Heart left ventricle (tissue), 16 donors: ENCODE results near the gene GRIFIN. TPM values are rescaled to one million over a fixed set of nuclear protein-coding genes. Genes with fewer than 3 reads are reported as not detected.
A peak's percentile ranks its signal among the peaks of the same experiment; 100 is the strongest.

Source experiments
- ATAC-seq, 4 donors: fragments of 200-7000 bp; cut with Tn5 transposase; one replicate each; pipeline ENCODE4 v1.9.1; 2020 to 2022; ENCODE audit warnings: moderate library complexity in 4 of 4, mild to moderate bottlenecking in 3 of 4, moderate number of reproducible peaks in 1 of 4
- DNase-seq, 5 donors: peaks; one replicate each; pipeline ENCODE4 v3.0.0-alpha.2; 2020
- H3K27ac ChIP-seq, 12 donors: fragments of 200-600 bp; sonication (generic) in 4 of 12; one replicate each; pipeline versions ENCODE4 v1.5.0 to v1.8.0; 2016 to 2022; ENCODE audit warnings: mild to moderate bottlenecking in 2 of 12
- H3K27me3 ChIP-seq, 9 donors: fragments of 200-600 bp; sonication (generic) in 2 of 9; one replicate each; pipeline versions ENCODE4 v1.5.1 to v1.8.0; 2016 to 2022; ENCODE audit warnings: mild to moderate bottlenecking in 3 of 9
- H3K36me3 ChIP-seq, 9 donors: fragments of 200-600 bp; sonication (generic) in 2 of 9; one replicate each; pipeline versions ENCODE4 v1.5.0 to v1.8.0; 2018 to 2022; ENCODE audit warnings: mild to moderate bottlenecking in 2 of 9
- H3K4me1 ChIP-seq, 12 donors: fragments of 200-600 bp; sonication (generic) in 4 of 12; one replicate each; pipeline versions ENCODE4 v1.5.0 to v1.8.0; 2016 to 2022; ENCODE audit warnings: mild to moderate bottlenecking in 3 of 12
- H3K4me3 ChIP-seq, 12 donors: fragments of 200-600 bp; sonication (generic) in 4 of 12; one replicate each; pipeline versions ENCODE4 v1.5.0 to v1.8.0; 2017 to 2022; ENCODE audit warnings: mild to moderate bottlenecking in 9 of 12, moderate library complexity in 4 of 12
- H3K9me3 ChIP-seq, 12 donors: fragments of 200-600 bp; sonication (generic) in 4 of 12; one replicate each; pipeline versions ENCODE4 v1.5.0 to v1.8.0; 2016 to 2022; ENCODE audit warnings: mild to moderate bottlenecking in 1 of 12
- CTCF ChIP-seq, 12 donors: fragments of 200-600 bp; sonication (generic) in 4 of 12; IDR thresholded peaks; one replicate each; pipeline versions ENCODE4 v1.5.0 to v1.8.0; 2018 to 2022; ENCODE audit warnings: antibody characterized with exemption in 12 of 12, mild to moderate bottlenecking in 5 of 12
- POLR2A ChIP-seq, 2 donors: fragments of 450-650 bp; IDR thresholded peaks; one replicate each; pipeline ENCODE4 v1.6.1; 2017; ENCODE audit warnings: antibody characterized with exemption in 2 of 2, mild to moderate bottlenecking in 2 of 2, moderate library complexity in 2 of 2
- WGBS, 4 donors: extraction: QIAGEN DNeasy Blood & Tissue Kit in 2 of 4; methylation state at CpG; one replicate each; pipeline versions ENCODE4 v1.1.5 to v1.1.7; 2013 to 2018; 5-methylcytosine and 5-hydroxymethylcytosine counted together
- intact Hi-C, 10 donors: fragments of 100-400 bp; cut with DNase I; formaldehyde crosslinking; loops; one replicate each; pipeline versions ENCODE4 v1.11.1 to v1.14.2; 2022
- polyA plus RNA-seq, 2 donors: library from polyadenylated mRNA; stranded (reverse); fragments of 200-250 nt; gene quantifications; one replicate each; pipeline ENCODE4 v1.2.3, GENCODE V29; 2013
- total RNA-seq, 9 donors: library from RNA; depleted of rRNA in 2 of 9; stranded (reverse); fragments of >200 nt in 2 of 9; fragmentation: NEBNext Ultra II Directional in 3 of 9; extraction: Animal tissue kit (Norgen Biotek cat#: 25700) in 3 of 9; gene quantifications; one replicate each; pipeline versions ENCODE4 v1.1.0 to v1.2.4, GENCODE V29; 2016 to 2023
- donor health status: ischemic (EF 13 %, LVEDD 7.1; RV severe dilation, severe dysfunction).
- donor health status: healthy with polysubstance abuse.
- donor health status: DM: no; HTN: yes; CAD: no.
- donor health status: DM: no; HTN: no; CAD: no.
- donor health status: ischemic (EF 25% LVEDD 6.9; RV normal size, moderate dysfunction).
- donor health status: ischemic (EF 25% LVEDD 5.7; RV mildly dilated, moderate dysfunction).
- donor health status: healthy.
- donor health status: DM: yes; HTN: yes; CAD: no.
- donor health status: ischemic (EF 35%, LVEDD 5.7; RV mildly dilated, moderate dysfunction).
- donor health status: nonischemic (EF 11% LVEDD 7.7; RV severe dilation, severe dysfunction).
- donor health status: DM: yes; HTN: yes; CAD: no.
- donor health status: PGD.
- donor health status: ischemic (EF 29% LVEDD 5.4; RV normal size, mild dysfunction).
- donor health status: nonischemic (EF 23%, LVEDD 6.1; RV moderate dilation, normal function).

Gene GRIFIN
- total and polyA plus RNA-seq, 11 donors = not detected

GRCh38 chr7:2482725-2483451 is 6.7 kb upstream of the GRIFIN start:
- ATAC-seq (no peak), DNase-seq (peak in 1 of 5 donors; percentile 17)
- no peak for TF ChIP-seq POLR2A (IDR thresholded peaks at IDR 0.05)
- no peak for TF ChIP-seq CTCF (IDR thresholded peaks at IDR 0.05)
- 75 to 80% (median 80%) methylated on average over 10 of the region's 10 CpGs for WGBS, 4 donors
- peaks cover 0 to 11% (median 8%) of the 10 kb centered on the region in 12 donors for H3K9me3 ChIP-seq
- H3K27ac ChIP-seq = no peak overlapping the region
- peaks cover 0 to 8% (median 0%) of the 10 kb centered on the region in 9 donors for H3K27me3 ChIP-seq
- intact Hi-C loops = loop anchor here in 3 of 10 donors (5.0 to 10.0 kb wide), 3 partner anchors 34 to 72 kb away; partner anchors contain the start of genes BRAT1 (in 1 of the 3), IQCE (in 1 of the 3) and LFNG (in 1 of the 3)
- H3K4me1 ChIP-seq = peaks cover 7 to 47% (median 29%) of the 10 kb centered on the region in 12 donors
- no peaks in the 10 kb centered on the region for H3K36me3 ChIP-seq
- H3K4me3 ChIP-seq = no peak overlapping the region

DNA sequence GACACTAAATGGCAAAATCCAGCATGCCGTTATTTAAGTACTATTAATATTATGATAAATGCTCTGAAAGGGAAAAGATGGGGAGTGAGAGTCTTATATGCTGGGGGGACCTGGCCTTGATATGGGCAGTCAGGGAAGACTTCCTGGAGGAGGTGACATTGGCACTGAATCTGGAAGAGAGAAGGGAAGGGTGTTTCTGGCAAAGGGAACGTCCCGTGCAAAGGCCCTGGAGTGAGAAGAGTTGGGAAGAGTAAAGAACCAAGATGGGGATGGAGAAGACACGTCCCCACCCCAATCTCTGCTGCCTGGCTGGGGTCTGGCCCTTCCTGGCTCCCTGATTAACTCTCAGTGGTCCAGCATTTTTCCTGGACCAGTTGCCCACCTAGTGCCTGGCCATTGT is 5.0 kb upstream of the GRIFIN start:
- DNase-seq (no peak), ATAC-seq (no peak)
- intact Hi-C loops = loop anchor here in 4 of 10 donors (2.0 to 10.0 kb wide), 4 partner anchors 36 to 74 kb away; partner anchors contain the start of genes BRAT1 (in 1 of the 4), IQCE (in 1 of the 4) and LFNG (in 1 of the 4)
- Histone ChIP-seq H3K9me3 (peaks cover 0 to 11% (median 8%) of the 10 kb centered on the region in 12 donors), H3K4me3 (no peak overlapping the region), H3K36me3 (no peaks in the 10 kb centered on the region), H3K27me3 (peaks cover 0 to 15% (median 0%) of the 10 kb centered on the region in 9 donors), H3K4me1 (peaks cover 4 to 44% (median 30%) of the 10 kb centered on the region in 12 donors), H3K27ac (no peak overlapping the region)
- 81 to 91% (median 89%) methylated on average over 4 of the region's 4 CpGs for WGBS, 4 donors
- TF ChIP-seq CTCF (IDR thresholded peaks at IDR 0.05) (no peak), POLR2A (IDR thresholded peaks at IDR 0.05) (no peak)

- H3K36me3 ChIP-seq = no peaks in the 10 kb centered on the region
- peaks cover 4 to 44% (median 30%) of the 10 kb centered on the region in 12 donors for H3K4me1 ChIP-seq
- ATAC-seq (peak in 1 of 4 donors; percentile 2), DNase-seq (peak in 2 of 5 donors; percentile 35 to 65)
- no peak overlapping the region for H3K4me3 ChIP-seq
- 37 to 69% (median 47%) methylated on average over 5 to 21 of the region's 21 CpGs for WGBS, 4 donors
- peaks cover 0 to 25% (median 0%) of the 10 kb centered on the region in 9 donors for H3K27me3 ChIP-seq
- peaks cover 0 to 11% (median 8%) of the 10 kb centered on the region in 12 donors for H3K9me3 ChIP-seq
- intact Hi-C loops = loop anchor here in 4 of 10 donors (2.0 to 10.0 kb wide), 4 partner anchors 37 to 75 kb away; partner anchors contain the start of genes BRAT1 (in 1 of the 4), IQCE (in 1 of the 4) and LFNG (in 1 of the 4)
- peak overlapping the region in 1 of 12 donors; percentile 19 for H3K27ac ChIP-seq
- TF ChIP-seq CTCF (IDR thresholded peaks at IDR 0.05) = no peak
- no peak for TF ChIP-seq POLR2A (IDR thresholded peaks at IDR 0.05)
These were observed 3.8 kb upstream of the GRIFIN start for GRCh38 chr7:2480070-2480408.
